ENCODE measurements around the gene FNDC3B. TPM values are rescaled to one million over a fixed set of nuclear protein-coding genes. Genes with fewer than 3 reads are reported as not detected.

Gene FNDC3B
- total and polyA plus RNA-seq, 2 donors (not counting 3 experiments of a cell fraction or from before 2014, with no cell fraction given): 91.6 to 295 TPM

DNA sequence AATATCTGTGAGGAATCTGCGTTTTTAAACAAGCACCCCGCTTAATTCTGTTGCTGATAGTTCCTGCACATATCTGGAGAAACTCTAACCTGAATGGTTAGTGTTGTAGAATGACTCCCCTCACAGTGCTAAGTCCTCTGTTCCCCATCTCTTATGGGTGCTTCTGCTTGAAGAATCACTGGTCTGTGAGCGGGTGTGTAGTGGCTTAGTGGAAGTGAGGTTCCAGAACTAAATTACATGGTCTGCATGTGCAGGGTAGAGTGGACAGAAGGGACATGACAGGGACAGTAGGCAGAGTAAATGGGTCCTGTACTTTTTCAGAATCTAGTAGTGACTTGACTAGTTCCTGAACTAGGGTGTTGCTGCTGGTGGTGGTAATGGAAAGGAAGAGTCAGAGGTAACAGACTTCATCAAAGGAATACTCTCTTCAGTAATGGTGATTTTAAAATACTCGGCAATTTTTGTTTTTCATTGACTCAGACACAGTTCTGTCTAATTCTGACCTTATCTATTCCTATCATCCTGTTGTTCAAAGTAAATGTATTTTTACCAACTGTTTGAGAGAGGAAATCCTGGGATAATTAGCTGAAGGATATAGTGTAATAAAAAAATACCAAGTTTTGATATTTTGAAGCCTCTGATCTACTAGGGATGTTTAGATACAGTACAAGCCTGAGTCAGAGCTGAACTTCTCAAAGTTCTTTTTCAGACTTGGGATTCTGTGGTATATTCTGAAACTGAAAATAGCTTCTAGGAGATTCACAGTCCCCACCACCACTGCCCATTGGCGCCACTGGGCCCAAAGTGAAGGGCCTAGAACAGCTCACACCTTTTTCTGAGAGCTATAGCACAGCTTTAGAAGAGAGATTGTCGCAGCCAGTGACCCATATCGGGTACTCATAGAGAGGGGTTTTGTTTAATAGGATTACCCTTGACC lies 55.5 kb downstream of the FNDC3B start:
- ChIA-PET POLR2A (no interaction called here), CTCF (interaction anchor here (1.6 kb wide), 1 partner anchor 181 kb away, joined by 3 read pairs; no protein-coding TSS in a partner anchor)
- no peak for FAIRE-seq
- H4K20me1 ChIP-seq (replicated peaks; ENCODE audit: control insufficient read depth, extremely low read depth, insufficient read depth, low read length): peaks cover 26% of the 10 kb centered on the region
- H3K4me2 ChIP-seq (ENCODE audit: insufficient read depth, low read length): peak overlapping the region; percentile 3
- no peak overlapping the region for H3K9ac ChIP-seq (replicated peaks; ENCODE audit: extremely low read depth, insufficient read depth, low read length)
- H3K79me2 ChIP-seq (ENCODE audit: control insufficient read depth, insufficient read depth, low read length): peaks cover 95% of the 10 kb centered on the region
- peaks cover 53% of the 10 kb centered on the region for H3K4me1 ChIP-seq (ENCODE audit: control insufficient read depth, extremely low read depth, insufficient read depth, low read length)
- H3K9me3 ChIP-seq (replicated peaks; ENCODE audit: control insufficient read depth, insufficient read depth, low read length): no peaks in the 10 kb centered on the region
- no peak overlapping the region for H2AFZ ChIP-seq (ENCODE audit: low read depth, low read length)
- no peak overlapping the region for H3K4me3 ChIP-seq (replicated peaks in 1 of 3; ENCODE audit: insufficient read depth in 1 of 3, low read depth in 1 of 3, low read length in 3 of 3)
- BruUV-seq (replicated peaks): no TSS peak
- TF ChIP-seq FOS (IDR thresholded peaks at IDR 0.05; ENCODE audit: borderline replicate concordance, insufficient read depth, low read length) (no peak), CTCF (IDR thresholded peaks at IDR 0.05; ENCODE audit: extremely low read depth in 1 of 2, insufficient read depth in 1 of 2, low read depth in 1 of 2, low read length in 2 of 2) (no peak), POLR2A (IDR thresholded peaks at IDR 0.05; ENCODE audit: low read depth, low read length) (no peak), JUN (IDR thresholded peaks at IDR 0.05; ENCODE audit: borderline replicate concordance, insufficient read depth, insufficient read length, low read depth) (no peak), GATA2 (IDR thresholded peaks at IDR 0.05; ENCODE audit: insufficient read depth, insufficient read length, low read depth, low read length) (no peak), POLR2AphosphoS5 (IDR thresholded peaks at IDR 0.05; ENCODE audit: insufficient read depth, low read depth, low read length) (no peak), MYC (IDR thresholded peaks at IDR 0.05; ENCODE audit: low read depth, low read length) (no peak), EZH2 (IDR thresholded peaks at IDR 0.05; ENCODE audit: borderline replicate concordance, low read depth, low read length, severe bottlenecking) (no peak)
- TF ChIP-seq, protein P1, sequence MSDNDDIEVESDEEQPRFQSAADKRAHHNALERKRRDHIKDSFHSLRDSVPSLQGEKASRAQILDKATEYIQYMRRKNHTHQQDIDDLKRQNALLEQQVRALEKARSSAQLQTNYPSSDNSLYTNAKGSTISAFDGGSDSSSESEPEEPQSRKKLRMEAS (IDR thresholded peaks at IDR 0.05; ENCODE audit: insufficient read depth, insufficient read length): no peak
- no peaks in the 10 kb centered on the region for H3K9me1 ChIP-seq (replicated peaks; ENCODE audit: control insufficient read depth, extremely low read depth, insufficient read depth, low read length)
- H3K27me3 ChIP-seq (ENCODE audit: control insufficient read depth in 2 of 2, insufficient read depth in 2 of 2, low read length in 2 of 2): no peaks in the 10 kb centered on the region
- DNase-seq (ENCODE audit: low read depth, low spot score): peak; percentile 44
- H3K36me3 ChIP-seq (ENCODE audit: control insufficient read depth in 2 of 2, extremely low read depth in 1 of 2, insufficient read depth in 2 of 2, low read length in 2 of 2): peaks cover 0 to 3% of the 10 kb centered on the region in 2 experiments
- dilution Hi-C loops (cut with MboI; ENCODE audit: extremely low pct_ligation_motif_present, low sequenced_read_pairs): no loop called here
- H3K27ac ChIP-seq (ENCODE audit: insufficient read depth, low read depth, low read length): peak overlapping the region; percentile 20
- intact Hi-C loops (cut with micrococcal nuclease): no loop called here
